IPS-NIHi11 (cell line): ENCODE measurements around the gene ACTA2.

Experiments used
- DNase-seq: peaks from one replicate; pipeline ENCODE4 v3.0.0; 2012; ENCODE audit warnings: mixed read lengths, low spot score

Gene ACTA2

DNA sequence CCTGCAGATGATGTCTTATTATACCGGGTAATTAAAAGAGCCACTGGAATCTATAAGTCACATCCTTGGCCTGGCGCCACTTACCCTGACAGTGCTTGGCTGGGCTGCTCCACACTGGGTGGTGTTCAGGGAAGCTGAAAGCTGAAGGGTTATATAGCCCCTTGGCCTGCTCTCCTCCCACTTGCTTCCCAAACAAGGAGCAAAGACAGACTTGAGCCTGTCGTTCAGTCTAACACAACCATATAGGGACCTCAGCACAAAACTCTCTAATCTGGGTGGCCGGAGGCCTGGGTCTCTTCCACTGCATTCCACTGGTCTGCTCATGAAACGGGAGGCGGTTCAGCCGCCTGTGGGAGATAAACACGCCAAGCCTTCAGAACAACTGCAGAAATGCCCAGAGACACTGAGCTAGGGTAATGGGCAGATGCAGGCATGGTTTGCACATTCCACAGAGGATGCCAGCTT, at the start of gene ACTA2:
Gene ACTA2 (minus strand): TSS at position 127 of the 465 bp plus-strand sequence. CDS start 3,843 bp downstream, outside the sequence.
- DNase-seq: no peak

DNA sequence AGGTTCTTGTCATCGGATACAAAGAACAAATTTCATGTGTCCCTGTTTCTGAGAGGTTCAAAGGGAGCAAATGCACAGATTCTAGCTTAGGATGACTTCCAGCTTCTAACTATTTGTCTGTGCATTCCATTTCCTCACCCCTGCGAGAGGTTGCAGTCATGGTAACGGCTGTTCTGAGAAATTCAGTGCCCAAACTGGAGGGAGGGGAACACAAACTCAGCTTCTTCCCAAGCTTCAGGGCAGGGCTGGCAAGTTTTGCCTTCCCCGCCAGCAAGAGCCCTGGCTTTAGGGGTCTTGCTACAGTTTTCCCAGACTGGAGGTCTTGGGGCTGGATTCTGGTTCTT, 49.1 kb upstream of the ACTA2 start:
- no peak for DNase-seq

DNA sequence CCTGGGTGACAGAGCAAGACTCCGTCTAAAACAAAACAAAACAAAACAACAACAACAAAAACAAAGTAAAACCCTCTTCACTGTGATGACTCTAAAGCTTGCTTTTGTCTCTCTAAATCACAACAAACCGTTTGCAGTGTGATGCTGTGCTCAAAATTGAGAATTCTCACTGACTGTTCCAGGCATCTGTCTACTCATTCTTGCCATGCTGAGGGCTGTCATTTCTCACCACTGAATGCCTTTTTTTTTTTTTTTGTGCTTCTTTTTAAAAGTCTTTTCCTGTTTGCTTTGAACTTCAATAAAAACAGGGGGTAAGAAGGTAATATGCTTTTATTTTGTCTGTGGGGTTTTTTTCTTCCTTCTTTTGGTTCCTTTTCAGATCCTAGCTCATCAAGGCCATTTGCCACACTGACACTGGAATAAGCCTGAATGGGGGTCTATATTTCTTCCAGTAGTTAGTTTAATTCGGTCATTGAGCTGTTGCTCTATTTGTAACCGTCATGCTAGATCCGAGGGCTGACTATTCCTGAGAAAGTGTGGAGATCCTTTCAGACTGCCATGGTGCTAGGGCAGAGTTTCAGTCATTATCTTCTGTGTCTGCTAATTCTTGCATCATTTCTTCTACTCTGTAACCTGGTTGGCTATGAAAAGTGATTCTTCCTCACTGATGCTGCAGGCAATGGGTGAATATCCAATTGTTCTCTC, 48.6 kb upstream of the ACTA2 start:
- no peak for DNase-seq

DNA sequence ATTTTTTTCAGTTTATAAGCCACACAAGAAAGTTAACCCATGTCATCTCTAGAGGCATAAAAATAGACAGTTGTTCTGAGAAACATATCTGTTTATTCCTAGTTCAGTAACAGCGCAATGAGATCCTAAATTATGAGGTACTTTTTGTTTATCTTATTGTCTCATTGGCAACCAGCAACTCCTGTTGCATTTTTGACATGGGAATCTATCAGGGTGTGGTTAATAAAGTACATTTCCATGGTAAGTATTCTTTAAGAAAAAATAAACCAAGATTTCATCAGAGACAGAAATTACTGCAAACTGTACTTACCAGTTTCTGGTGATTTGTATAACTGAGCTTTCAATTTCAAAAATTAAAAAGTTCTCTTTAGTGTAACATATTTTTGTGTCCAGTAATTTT, 47.1 kb upstream of the ACTA2 start:
- DNase-seq: no peak

DNA sequence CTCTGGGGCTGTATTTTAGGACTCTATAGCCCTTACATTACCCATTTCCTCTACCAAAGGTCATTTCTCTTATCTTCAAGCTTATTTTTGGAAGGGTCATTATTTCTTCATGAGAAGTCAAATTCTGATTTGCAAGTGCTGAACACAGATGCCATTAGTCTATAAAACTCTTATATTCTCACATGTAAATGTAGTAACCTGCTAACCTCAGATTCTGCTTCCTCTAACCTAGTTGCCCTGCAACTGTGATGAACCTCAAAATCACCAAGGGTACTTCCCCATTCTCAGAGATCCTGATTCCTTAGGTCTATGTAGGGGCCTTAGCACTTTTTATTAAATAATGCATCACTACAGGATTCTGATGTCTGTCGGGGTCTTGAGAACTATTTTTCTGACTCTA, 44.4 kb upstream of the ACTA2 start:
- DNase-seq: no peak

DNA sequence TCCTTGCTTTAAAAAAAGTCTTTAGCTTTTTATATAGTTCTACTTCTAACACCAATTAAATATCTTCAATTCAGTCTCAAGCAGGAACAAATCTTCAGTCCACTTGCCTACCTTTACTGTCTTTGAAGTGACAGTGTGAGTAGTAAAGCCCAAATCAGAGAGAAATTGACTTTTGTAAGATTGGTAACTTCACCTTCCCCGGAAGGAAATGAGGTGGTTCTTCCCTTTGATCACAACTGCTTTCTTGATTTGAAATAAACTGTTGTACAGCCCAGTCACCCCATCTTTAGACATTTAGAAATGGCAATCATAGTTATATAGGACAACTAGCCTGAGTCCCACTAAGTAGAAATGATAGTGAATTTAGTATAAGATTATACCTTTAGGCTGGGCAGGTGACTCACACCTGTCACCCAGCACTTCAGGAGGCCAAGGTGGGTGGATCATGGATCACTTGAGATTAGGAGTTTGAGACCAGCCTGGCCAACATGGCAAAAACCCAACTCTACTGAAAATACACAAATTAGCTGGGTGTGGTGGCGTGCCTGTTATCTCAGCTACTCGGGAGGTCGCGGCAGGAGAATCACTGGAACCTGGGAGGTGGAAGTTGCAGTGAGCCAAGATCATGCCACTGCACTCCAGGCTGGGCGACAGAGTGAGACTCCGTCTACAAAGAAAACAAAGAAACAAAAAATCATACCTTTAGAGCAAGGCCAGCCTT, 42.7 kb upstream of the ACTA2 start:
- no peak for DNase-seq

DNA sequence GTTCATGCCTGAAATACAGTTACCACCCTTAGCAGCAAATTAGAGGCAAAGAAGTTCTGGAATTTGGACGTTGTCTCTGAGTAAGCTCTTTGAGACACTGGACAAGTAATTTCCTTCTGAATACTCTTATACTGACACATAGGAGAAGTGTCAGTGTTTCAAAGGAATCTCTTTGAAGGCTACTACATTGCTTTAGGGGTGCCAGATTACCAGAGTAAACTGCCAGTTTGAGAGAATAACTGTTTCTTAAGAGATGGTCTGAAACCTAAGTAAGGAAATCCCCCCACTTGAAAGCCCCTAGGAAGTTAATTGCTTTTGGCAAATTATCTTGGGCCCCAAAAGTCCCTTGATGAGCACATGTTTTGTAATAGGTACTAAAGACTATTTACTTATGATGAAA, 41.4 kb upstream of the ACTA2 start:
- no peak for DNase-seq

DNA sequence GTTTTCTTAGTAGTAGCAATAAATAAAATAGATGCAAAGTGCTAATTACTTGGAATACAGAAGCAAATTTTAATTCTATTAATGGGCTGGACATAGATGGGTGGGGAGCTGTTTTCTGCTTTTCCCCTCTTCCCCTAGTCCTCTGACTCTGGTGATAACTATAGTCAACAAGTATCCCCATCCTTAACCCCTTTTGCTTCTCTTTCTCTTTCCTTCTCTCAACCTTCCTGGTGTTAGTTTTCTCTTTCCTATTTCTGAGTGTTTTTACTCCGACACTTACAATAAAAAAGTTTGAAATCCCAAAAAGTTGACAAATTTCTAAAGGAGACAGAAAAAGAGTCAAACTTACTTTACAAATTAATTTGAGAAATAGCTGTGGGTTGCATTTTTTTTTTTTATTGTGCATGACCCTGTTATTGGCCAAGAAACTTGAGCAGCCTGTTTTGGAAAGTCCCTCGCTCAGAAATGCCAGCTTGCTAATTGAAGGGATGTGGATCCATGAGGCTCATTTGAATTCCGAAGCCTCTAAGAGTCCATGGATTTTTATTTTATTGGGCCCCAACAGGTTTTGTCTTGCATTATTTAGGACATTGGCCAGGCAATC, 40.5 kb upstream of the ACTA2 start:
- DNase-seq: no peak

DNA sequence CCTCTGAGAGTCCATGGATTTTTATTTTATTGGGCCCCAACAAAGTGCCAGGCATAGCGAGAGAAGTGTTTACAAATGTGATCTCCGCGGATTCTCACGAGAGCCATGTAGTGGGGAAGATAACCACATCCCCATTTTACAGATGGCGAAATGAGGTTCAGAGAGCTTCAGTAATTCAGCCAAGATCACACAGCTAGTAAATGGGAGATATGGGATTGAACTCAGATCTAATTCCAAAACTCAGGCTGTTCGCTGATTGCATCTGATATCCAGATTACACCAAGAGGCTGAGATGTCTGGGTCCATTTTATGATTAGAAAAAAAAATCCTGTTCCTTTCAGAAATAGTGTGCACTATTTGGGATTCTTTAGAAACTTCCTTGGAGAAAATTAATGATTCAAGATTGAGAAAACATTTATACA, 39.3 kb upstream of the ACTA2 start:
- DNase-seq: no peak

DNA sequence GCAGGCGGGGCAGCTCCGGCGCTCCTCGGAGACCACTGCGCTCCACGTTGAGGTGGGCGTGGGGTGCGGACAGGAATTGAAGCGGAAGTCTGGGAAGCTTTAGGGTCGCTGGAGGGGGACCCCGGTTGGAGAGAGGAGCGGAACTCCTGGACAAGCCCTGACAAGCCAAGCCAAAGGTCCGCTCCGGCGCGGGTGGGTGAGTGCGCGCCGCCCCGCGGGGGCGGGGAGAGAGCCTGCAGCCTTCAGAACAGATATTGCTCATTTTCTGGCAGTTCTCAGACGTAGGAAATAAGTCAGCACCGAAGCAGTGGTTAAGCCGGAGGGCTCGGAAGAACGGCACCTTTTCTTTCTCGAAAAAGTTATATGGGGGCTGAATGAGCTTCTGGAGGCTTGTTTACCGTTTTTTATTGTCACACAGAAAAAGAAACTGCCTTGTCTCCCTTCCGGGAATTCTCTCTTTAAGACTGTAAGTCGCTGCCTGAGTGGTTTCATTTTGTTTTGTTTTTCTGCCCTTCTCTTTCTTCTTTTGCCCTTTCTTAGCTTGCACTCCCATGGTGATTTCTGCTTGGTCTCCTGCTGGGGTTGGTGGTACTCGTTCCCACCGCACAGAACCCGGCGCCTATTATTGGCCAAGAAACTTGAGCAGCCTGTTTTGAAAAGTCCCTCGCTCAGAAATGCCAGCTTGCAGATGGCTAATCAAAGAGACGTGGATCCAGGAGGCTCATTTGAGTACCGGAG, 38.8 kb upstream of the ACTA2 start:
- DNase-seq: peak; percentile 41

DNA sequence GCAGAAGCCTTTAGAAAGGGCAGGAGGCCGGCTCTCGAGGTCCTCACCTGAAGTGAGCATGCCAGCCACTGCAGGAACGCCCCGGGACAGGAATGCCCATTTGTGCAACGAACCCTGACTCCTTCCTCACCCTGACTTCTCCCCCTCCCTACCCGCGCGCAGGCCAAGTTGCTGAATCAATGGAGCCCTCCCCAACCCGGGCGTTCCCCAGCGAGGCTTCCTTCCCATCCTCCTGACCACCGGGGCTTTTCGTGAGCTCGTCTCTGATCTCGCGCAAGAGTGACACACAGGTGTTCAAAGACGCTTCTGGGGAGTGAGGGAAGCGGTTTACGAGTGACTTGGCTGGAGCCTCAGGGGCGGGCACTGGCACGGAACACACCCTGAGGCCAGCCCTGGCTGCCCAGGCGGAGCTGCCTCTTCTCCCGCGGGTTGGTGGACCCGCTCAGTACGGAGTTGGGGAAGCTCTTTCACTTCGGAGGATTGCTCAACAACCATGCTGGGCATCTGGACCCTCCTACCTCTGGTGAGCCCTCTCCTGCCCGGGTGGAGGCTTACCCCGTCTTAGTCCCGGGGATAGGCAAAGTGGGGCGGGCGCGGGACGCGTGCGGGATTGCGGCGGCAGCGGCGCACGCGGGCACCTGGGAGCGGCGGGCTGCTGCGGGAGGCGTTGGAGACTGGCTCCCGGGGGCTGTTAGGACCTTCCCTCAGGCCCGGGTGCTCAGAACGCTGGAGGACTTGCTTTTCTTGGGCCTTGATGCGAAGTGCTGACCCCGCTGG, 38.0 kb upstream of the ACTA2 start, which contains the start of gene FAS:
Gene FAS (plus strand): TSS at position 415 of the 777 bp plus-strand sequence. CDS start 79 bp downstream, at position 494.
- peak; percentile 72 for DNase-seq

DNA sequence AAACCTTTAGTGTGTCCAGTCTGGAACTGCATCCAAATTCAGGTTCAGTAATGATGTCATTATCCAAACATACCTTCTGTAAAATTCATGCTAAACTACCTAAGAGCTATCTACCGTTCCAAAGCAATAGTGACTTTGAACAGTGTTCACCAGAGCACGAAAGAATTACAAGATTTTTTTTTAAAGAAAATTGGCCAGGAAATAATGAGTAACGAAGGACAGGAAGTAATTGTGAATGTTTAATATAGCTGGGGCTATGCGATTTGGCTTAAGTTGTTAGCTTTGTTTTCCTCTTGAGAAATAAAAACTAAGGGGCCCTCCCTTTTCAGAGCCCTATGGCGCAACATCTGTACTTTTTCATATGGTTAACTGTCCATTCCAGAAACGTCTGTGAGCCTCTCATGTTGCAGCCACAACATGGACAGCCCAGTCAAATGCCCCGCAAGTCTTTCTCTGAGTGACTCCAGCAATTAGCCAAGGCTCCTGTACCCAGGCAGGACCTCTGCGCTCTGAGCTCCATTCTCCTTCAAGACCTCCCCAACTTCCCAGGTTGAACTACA, 37.3 kb upstream of the ACTA2 start:
- DNase-seq: no peak

DNA sequence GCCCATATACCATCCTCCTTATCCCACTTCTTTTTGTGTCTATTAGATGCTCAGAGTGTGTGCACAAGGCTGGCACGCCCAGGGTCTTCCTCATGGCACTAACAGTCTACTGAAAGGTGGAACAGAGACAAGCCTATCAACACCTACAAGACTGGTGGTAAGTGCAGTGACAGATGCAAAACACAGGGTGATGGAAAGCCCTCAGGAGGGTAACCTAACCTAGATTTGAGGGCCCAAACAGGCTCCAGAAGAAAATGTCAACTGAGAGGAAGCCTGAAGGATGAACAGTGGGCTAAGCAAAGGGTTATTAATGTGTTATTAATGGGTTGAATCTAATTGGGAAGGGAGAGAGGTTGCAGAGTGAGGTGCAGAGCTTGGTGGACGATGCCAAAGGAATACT, 36.9 kb upstream of the ACTA2 start:
- no peak for DNase-seq

DNA sequence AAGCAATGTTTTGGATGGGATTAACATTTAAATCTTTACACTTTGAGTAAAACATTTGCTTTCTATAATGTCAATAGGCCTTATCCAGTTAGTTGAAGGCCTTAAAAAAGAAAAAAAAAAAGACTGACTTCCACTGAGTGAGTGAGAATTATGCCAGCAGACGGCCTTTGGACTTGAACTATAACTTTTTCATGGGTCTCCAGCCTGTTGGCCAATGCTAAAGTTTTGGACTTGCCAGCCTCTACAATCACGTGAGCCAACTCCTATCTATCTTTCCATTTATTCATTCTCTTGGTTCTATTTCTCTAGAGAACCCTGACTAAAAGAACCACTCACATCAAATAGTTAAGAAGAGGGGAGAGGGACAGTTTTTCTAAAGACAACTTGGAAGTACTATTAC, 35.3 kb upstream of the ACTA2 start:
- DNase-seq: no peak

DNA sequence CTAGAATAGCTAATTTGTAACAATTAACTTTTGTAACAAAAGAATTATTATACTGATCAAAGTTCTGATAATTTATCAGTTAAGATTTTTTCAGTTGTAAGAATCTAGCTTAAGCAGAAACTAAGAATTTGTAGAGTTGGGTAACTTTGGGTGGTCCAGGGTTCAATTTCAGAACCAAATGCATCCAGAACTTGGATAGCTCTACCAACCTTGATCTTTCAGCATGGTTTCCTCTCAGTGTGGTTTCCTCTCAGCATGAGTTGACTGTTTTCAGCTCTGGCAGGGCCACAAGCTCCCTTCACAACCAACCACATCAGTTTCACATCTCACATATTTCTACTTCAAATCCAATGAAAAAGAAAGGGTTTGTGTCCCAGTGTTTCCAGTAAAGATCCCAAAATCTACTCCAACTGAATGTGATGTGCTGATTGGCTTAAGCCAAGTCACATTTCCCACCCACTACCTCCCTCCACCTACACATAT, 34.7 kb upstream of the ACTA2 start:
- no peak for DNase-seq

DNA sequence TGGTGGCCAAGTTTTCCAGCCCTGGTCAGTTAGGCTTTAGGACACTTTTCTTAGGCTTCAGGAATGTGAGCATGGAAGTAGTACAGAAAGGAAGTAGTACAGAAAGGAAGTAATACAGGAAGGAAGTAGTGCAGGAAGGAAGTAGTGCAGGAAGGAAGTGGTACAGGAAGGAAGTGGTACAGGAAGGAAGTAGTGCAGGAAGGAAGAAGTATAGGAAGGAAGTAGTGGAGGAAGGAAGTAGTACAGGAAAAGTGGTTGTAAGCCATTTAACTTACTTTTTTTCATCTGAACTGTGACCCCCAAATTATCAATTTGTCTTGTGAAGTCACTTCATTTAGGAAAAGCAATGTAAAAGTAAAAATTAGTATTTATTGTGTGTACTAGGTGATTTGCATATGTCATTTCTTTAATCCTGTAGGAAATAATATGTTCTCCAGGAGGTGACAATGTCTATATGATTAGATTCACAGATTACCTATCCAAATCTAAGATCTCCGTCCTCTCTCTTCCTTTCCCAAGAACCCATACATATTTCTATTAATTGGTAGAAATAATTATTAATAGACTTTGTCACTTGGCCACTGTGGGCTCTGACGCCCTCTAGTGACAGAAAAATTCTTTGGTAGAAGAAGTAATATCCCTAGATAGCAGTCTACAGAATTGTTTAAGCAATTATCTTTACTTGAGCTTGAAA, 34.1 kb upstream of the ACTA2 start:
- DNase-seq: peak; percentile 23

DNA sequence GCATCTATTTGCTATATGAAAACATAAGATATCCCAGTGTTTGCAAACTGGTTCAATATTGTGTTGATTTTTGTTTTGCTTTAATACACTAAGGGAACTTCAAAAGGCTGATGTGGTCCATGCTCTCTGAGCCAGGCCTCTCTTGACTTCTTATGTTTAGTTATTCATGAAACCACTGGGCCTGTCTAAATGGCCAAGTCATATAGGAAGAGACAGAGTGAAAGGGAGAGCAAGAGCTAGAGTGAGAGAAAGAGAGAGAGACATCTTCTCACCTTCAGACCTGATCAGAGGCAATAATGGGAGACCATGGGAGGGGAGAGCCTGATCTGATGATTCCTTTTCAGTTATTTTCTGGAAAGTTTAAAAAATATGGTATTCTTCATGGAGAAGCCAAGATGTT, 32.0 kb upstream of the ACTA2 start:
- DNase-seq: no peak

DNA sequence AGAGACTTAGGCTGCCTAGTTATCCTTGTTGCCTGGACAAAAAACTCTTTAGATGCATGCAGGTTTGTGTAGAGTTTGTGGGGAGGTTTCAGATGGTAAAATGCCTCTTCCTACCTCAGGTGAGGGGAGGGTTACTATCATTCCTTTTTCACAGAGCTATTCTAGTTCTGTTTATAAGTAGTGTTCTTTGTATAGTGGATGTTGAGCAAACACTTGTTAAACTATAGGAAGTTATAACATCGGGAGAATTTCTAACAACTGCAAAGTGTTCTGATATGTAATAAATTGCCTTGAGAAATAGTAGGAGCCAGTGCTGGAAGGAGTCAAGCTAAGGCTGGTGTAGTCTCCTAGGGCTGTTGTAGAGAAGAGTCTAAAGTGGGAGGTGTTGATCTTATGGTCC, 31.4 kb upstream of the ACTA2 start:
- no peak for DNase-seq

DNA sequence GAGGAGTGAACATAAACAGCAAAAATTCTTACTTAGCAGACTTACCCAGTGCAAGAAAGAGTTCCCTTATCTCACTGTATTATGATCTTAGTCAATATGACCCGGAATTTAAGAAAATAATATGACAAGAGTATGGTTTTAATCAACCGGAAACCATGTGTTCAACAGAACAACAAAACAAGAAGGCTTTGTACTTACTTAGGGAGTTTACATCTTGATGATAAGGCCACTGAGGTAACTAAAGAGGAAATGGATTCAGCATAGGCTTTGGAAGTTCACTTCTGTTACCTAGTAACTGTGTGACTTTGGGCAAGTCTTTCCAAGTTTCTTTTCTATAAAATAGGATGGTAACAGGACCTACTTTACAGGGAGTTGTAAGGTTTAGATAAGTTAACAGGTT, 30.6 kb upstream of the ACTA2 start:
- DNase-seq: no peak

DNA sequence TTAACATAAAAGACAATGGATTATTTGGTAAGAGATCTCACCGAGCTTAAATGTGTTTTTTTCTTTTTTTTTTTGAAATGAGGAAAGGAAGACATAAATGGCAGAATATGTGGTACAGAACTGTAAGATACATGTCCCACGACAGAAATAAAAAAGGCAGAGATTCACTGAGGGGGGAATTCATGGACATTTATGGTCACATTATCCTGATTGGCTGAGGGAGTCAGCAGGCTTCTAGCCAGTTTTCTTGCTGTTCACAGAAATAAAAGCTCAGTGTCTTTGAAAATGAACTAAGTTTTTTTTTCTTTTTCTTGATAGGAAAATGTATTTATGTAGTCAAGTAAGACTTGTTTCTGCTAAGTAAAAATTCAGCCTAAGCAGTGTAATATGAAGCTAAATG, 29.8 kb upstream of the ACTA2 start:
- DNase-seq: no peak

DNA sequence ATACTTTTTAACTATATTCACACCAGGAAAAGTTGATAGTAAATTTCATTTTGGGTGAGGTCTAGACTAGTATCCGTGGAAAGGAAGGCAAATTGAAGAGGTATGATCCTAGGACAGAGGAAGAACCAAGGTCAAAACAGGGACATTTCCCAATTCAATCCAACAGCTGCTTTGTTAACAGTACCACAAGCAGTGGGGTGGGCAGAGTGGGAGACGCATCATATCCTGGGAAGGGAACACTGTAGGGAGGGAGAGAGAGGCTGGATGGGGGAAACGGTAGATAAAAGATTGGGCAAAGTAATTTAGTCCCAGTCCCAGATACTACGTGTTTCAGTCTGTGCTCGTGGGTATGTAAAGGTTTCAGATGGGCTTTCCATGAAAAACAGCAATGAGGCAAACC, 28.9 kb upstream of the ACTA2 start:
- no peak for DNase-seq
